Keratinocyte (primary cell): ENCODE data around the gene OR13C9. TPM values are rescaled to one million over a fixed set of nuclear protein-coding genes. Genes with fewer than 3 reads are reported as not detected.

ENCODE experiments used
- DNase-seq: peaks from one replicate; pipeline ENCODE4 v3.0.0-alpha.2; 2011; ENCODE audit warnings: low read depth, missing footprints, low spot score
- FAIRE-seq: peaks from 2 replicates; lab custom pipeline; 2011; peaks lifted over from hg19 to GRCh38; lab: Jason Lieb, UNC
- H2AFZ ChIP-seq: 2 replicates; pipeline ENCODE4 v1.6.0; 2012; ENCODE audit warnings: low read length, control low read depth, inconsistent platforms; ENCODE audit not compliant: control insufficient read depth
- H3K27ac ChIP-seq: 2 replicates; pipeline ENCODE4 v1.5.1; 2011; ENCODE audit warnings: low read length; ENCODE audit not compliant: control insufficient read depth, insufficient read depth
- H3K27me3 ChIP-seq: 3 replicates; pipeline ENCODE4 v1.6.0; 2011; ENCODE audit warnings: low read length; ENCODE audit not compliant: control insufficient read depth, insufficient read depth; ENCODE audit errors: extremely low read depth
- H3K36me3 ChIP-seq, 2 experiments: 2 replicates in 1 of 2; 3 replicates in 1 of 2; pipeline ENCODE4 v1.5.1; 2011; ENCODE audit warnings: low read length in 2 of 2, mild to moderate bottlenecking in 1 of 2; ENCODE audit not compliant: control insufficient read depth in 2 of 2, insufficient read depth in 2 of 2; ENCODE audit errors: extremely low read depth in 1 of 2
- H3K4me1 ChIP-seq: 3 replicates; pipeline ENCODE4 v1.5.1; 2011; ENCODE audit warnings: low read length; ENCODE audit not compliant: control insufficient read depth, insufficient read depth; ENCODE audit errors: extremely low read depth
- H3K4me2 ChIP-seq: 3 replicates; pipeline ENCODE4 v1.6.0; 2011; ENCODE audit warnings: low read depth, low read length; ENCODE audit not compliant: control insufficient read depth, insufficient read depth; ENCODE audit errors: extremely low read depth
- H3K4me3 ChIP-seq, 3 experiments: fragments of 200-600 bp in 1 of 3; sonication (generic) in 1 of 3; 2 replicates in 2 of 3; 3 replicates in 1 of 3; pipeline ENCODE4 v1.5.1; 2011 to 2016; ENCODE audit warnings: low read length in 3 of 3, mild to moderate bottlenecking in 3 of 3, control low read depth in 2 of 3, inconsistent platforms in 1 of 3, low read depth in 1 of 3, mixed read lengths in 1 of 3, mixed run types in 1 of 3, moderate library complexity in 1 of 3; ENCODE audit not compliant: control insufficient read depth in 2 of 3, insufficient read depth in 2 of 3; ENCODE audit errors: extremely low read depth in 1 of 3
- H3K79me2 ChIP-seq: 2 replicates; pipeline ENCODE4 v1.6.0; 2012; ENCODE audit warnings: low read length; ENCODE audit not compliant: control insufficient read depth, insufficient read depth
- H3K9ac ChIP-seq: 3 replicates; pipeline ENCODE4 v1.6.0; 2011; ENCODE audit warnings: low read length; ENCODE audit not compliant: control insufficient read depth, insufficient read depth; ENCODE audit errors: extremely low read depth
- H3K9me1 ChIP-seq: 3 replicates; pipeline ENCODE4 v1.6.0; 2011; ENCODE audit warnings: low read length; ENCODE audit not compliant: control insufficient read depth, insufficient read depth; ENCODE audit errors: extremely low read depth
- H3K9me3 ChIP-seq: 2 replicates; pipeline ENCODE4 v1.5.1; 2012; ENCODE audit warnings: low read depth, low read length; ENCODE audit not compliant: control insufficient read depth
- H4K20me1 ChIP-seq: 3 replicates; pipeline ENCODE4 v1.6.0; 2011; ENCODE audit warnings: low read length; ENCODE audit not compliant: control insufficient read depth, insufficient read depth; ENCODE audit errors: extremely low read depth
- EZH2 ChIP-seq: IDR thresholded peaks from one replicate; pipeline ENCODE4 v1.6.1; 2012; ENCODE audit warnings: inconsistent platforms, mild to moderate bottlenecking, low read length, moderate library complexity
- dilution Hi-C: fragments of 300-500 bp; cut with MboI; formaldehyde crosslinking; loops from one replicate; pipeline ENCODE4 v1.7.0; 2020; ENCODE audit warnings: low sequenced_read_pairs; ENCODE audit not compliant: extremely low pct_ligation_motif_present
- polyA plus RNA-seq, 5 experiments: library from polyadenylated mRNA; depleted of rRNA in 3 of 5; stranded (reverse) in 3 of 5; stranded (forward) in 1 of 5; unstranded in 1 of 5; fragments of >200 nt; gene quantifications; 1 replicate in 1 of 5; 2 replicates in 3 of 5; 3 replicates in 1 of 5; pipeline versions ENCODE4 v1.2.1 to v1.2.3, GENCODE V29; 2011 to 2012; ENCODE audit warnings: missing spikeins in 2 of 5, low read depth in 1 of 5, low replicate concordance in 1 of 5
- TF ChIP-seq, protein P1 (sequence below), 3 experiments: IDR thresholded peaks in 1 of 3; conservative IDR thresholded peaks in 1 of 3; optimal IDR thresholded peaks in 1 of 3; 2 replicates in 2 of 3; 3 replicates in 1 of 3; pipeline versions ENCODE3 to v1.5.1; 2011; ENCODE audit warnings: low read length in 3 of 3, mild to moderate bottlenecking in 3 of 3, moderate library complexity in 2 of 3, control low read depth in 1 of 3, inconsistent platforms in 1 of 3; ENCODE audit not compliant: insufficient read depth in 2 of 3; ENCODE audit errors: extremely low read depth in 1 of 3

Gene OR13C9
- polyA plus RNA-seq, 1 donor (not counting 4 experiments of a cell fraction or from before 2014, with no cell fraction given): not detected

DNA sequence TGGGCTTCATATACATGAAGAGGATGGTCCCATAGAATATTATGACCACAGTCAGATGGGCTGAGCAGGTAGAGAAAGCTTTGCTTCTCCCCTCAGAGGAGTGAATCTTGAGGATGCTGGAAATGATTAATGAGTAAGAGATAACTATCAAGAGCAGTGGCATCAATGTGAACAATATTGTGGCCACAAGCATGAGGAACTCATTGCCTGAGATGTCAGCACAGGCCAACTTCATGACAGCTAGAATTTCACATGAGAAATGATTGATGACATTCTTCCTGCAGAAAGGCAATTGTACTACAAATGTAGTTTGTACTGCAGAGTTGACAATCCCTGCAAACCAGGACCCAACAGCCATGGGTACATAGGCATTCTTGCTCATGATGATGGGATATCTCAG is 586 bp downstream of the OR13C9 start:
- Histone ChIP-seq H3K4me1 (no peaks in the 10 kb centered on the region), H3K9me3 (no peaks in the 10 kb centered on the region), H4K20me1 (no peaks in the 10 kb centered on the region), H3K27ac (no peak overlapping the region), H3K4me2 (no peak overlapping the region), H3K9me1 (no peaks in the 10 kb centered on the region), H3K36me3 (no peaks in the 10 kb centered on the region), H3K27me3 (no peaks in the 10 kb centered on the region), H3K9ac (no peak overlapping the region), H3K4me3 (no peak overlapping the region), H3K79me2 (no peaks in the 10 kb centered on the region), H2AFZ (no peak overlapping the region)
- dilution Hi-C loops: no loop called here
- TF ChIP-seq EZH2: no peak
- TF ChIP-seq, protein P1, sequence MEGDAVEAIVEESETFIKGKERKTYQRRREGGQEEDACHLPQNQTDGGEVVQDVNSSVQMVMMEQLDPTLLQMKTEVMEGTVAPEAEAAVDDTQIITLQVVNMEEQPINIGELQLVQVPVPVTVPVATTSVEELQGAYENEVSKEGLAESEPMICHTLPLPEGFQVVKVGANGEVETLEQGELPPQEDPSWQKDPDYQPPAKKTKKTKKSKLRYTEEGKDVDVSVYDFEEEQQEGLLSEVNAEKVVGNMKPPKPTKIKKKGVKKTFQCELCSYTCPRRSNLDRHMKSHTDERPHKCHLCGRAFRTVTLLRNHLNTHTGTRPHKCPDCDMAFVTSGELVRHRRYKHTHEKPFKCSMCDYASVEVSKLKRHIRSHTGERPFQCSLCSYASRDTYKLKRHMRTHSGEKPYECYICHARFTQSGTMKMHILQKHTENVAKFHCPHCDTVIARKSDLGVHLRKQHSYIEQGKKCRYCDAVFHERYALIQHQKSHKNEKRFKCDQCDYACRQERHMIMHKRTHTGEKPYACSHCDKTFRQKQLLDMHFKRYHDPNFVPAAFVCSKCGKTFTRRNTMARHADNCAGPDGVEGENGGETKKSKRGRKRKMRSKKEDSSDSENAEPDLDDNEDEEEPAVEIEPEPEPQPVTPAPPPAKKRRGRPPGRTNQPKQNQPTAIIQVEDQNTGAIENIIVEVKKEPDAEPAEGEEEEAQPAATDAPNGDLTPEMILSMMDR (optimal IDR thresholded peaks at IDR 0.05 in 1 of 3, IDR thresholded peaks at IDR 0.05 in 1 of 3, conservative IDR thresholded peaks at IDR 0.05 in 1 of 3; ENCODE audit: extremely low read depth in 1 of 3, insufficient read depth in 2 of 3, low read length in 3 of 3): no peak
- FAIRE-seq (no peak), DNase-seq (no peak)

DNA sequence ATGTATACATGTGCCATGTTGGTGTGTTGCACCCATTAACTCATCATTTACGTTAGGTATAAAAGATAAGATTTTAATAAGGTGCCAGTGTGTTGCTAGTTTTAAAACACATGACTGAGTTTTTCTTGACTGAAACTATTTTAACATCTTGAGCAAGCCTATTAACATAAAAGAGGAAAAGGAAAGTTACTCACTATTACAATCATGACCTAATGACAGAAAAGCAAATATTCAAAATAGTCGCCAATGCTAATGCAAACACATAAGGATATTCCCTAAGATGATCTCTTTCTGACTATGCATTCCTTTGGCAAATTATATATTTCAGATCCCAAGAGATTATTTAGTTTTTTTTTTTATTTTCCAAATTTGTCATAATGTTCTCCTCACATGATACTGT is 6.8 kb downstream of the OR13C9 start:
- no peak overlapping the region for H3K9ac ChIP-seq
- FAIRE-seq: no peak
- dilution Hi-C loops: no loop called here

More for the DNA sequence above, 6.8 kb downstream of the OR13C9 start:
- Histone ChIP-seq H3K9me1 (no peaks in the 10 kb centered on the region), H3K27me3 (no peaks in the 10 kb centered on the region), H3K27ac (no peak overlapping the region), H3K4me1 (no peaks in the 10 kb centered on the region), H3K4me3 (no peak overlapping the region), H2AFZ (no peak overlapping the region), H4K20me1 (no peaks in the 10 kb centered on the region), H3K79me2 (no peaks in the 10 kb centered on the region), H3K9me3 (no peaks in the 10 kb centered on the region), H3K36me3 (no peaks in the 10 kb centered on the region), H3K4me2 (no peak overlapping the region)
- no peak for DNase-seq
- TF ChIP-seq, protein P1 (optimal IDR thresholded peaks at IDR 0.05 in 1 of 3, IDR thresholded peaks at IDR 0.05 in 1 of 3, conservative IDR thresholded peaks at IDR 0.05 in 1 of 3; ENCODE audit: extremely low read depth in 1 of 3, insufficient read depth in 2 of 3, low read length in 3 of 3): no peak
- TF ChIP-seq EZH2: no peak
